A549 (cell line): ENCODE data around the gene MCAM. TPM values are rescaled to one million over a fixed set of nuclear protein-coding genes. Genes with fewer than 3 reads are reported as not detected.

Source experiments
- ATAC-seq, 2 experiments: fragments of 200-7000 bp in 1 of 2; fragments of >200 bp in 1 of 2; cut with Nextera tagmentation in 1 of 2; cut with Tn5 transposase in 1 of 2; 3 replicates each; pipeline versions ENCODE4 v1.8.0 to v1.9.1; 2018 to 2020; ENCODE audit warnings: mild to moderate bottlenecking in 1 of 2, moderate library complexity in 1 of 2
- CTCF ChIA-PET: fragments of 300-600 bp; sonication (Branson Sonifier 250); formaldehyde crosslinking; extraction: SDS; loops from one replicate; lab custom pipeline; 2021; ENCODE audit warnings: antibody characterized with exemption, inconsistent platforms; lab: Yijun Ruan, JAX
- POLR2A ChIA-PET: fragments of 350-600 bp; formaldehyde crosslinking; extraction: SDS; loops from one replicate; lab custom pipeline; 2021; ENCODE audit warnings: antibody characterized with exemption, inconsistent platforms; lab: Yijun Ruan, JAX
- DNase-seq, 2 experiments: peaks; one replicate each; pipeline versions ENCODE4 v3.0.0 to v3.0.0-alpha.2; 2011 to 2016; ENCODE audit warnings: low read depth in 1 of 2, low spot score in 1 of 2
- FAIRE-seq: peaks from 2 replicates; lab custom pipeline; 2011; peaks lifted over from hg19 to GRCh38; lab: Jason Lieb, UNC
- H3K27ac ChIP-seq, 2 experiments: fragments of >200 bp; sonication (Bioruptor Twin); formaldehyde crosslinking; 3 replicates each; pipeline ENCODE4 v1.5.1; 2016 to 2017
- H3K4me1 ChIP-seq: fragments of >200 bp; sonication (Bioruptor Twin); formaldehyde crosslinking; 3 replicates; pipeline ENCODE4 v1.6.1; 2016
- H3K4me2 ChIP-seq: fragments of >200 bp; sonication (Bioruptor Twin); formaldehyde crosslinking; 3 replicates; pipeline ENCODE4 v1.6.1; 2016
- H3K4me3 ChIP-seq: fragments of >200 bp; sonication (Bioruptor Twin); formaldehyde crosslinking; 3 replicates; pipeline ENCODE4 v1.5.1; 2016
- H3K9me3 ChIP-seq: fragments of >200 bp; sonication (Bioruptor Twin); formaldehyde crosslinking; 3 replicates; pipeline ENCODE4 v1.6.1; 2016
- BHLHE40 ChIP-seq: IDR thresholded peaks from 2 replicates; pipeline ENCODE4 v1.6.1; 2012; ENCODE audit warnings: low read depth, low read length, inconsistent platforms
- CEBPB ChIP-seq, 2 experiments: fragments of >200 bp in 1 of 2; sonication (Bioruptor Twin) in 1 of 2; formaldehyde crosslinking in 1 of 2; IDR thresholded peaks; 2 replicates each; pipeline ENCODE4 v1.6.1; 2012 to 2016
- EHMT2 ChIP-seq: fragments of 200-600 bp; sonication (generic); IDR thresholded peaks from 2 replicates; pipeline ENCODE4 v1.6.1; 2016; ENCODE audit warnings: antibody characterized with exemption, low read depth, mild to moderate bottlenecking, moderate library complexity
- ESRRA ChIP-seq: fragments of 150-350 bp; IDR thresholded peaks from 2 replicates; pipeline ENCODE4 v1.6.1; 2014; ENCODE audit warnings: mild to moderate bottlenecking, low read length, borderline replicate concordance
- FOSB ChIP-seq: fragments of 250-450 bp; sonication (Bioruptor Pico); IDR thresholded peaks from 2 replicates; pipeline ENCODE4 v1.5.0; 2020; ENCODE audit warnings: mild to moderate bottlenecking, moderate library complexity
- HDAC2 ChIP-seq: fragments of 200-600 bp; sonication (generic); IDR thresholded peaks from 2 replicates; pipeline ENCODE4 v1.6.1; 2016
- HEYL ChIP-seq: fragments of 250-450 bp; sonication (Bioruptor Pico); IDR thresholded peaks from 2 replicates; pipeline ENCODE4 v1.8.0; 2021; ENCODE audit warnings: mild to moderate bottlenecking, moderate library complexity
- HOXA7 ChIP-seq: fragments of 250-450 bp; sonication (Bioruptor Pico); IDR thresholded peaks from 2 replicates; pipeline ENCODE4 v1.5.0; 2020; ENCODE audit warnings: mild to moderate bottlenecking, moderate library complexity
- HOXB13 ChIP-seq: fragments of 250-450 bp; sonication (Bioruptor Pico); IDR thresholded peaks from 2 replicates; pipeline ENCODE4 v1.5.0; 2020; ENCODE audit warnings: low read depth, mild to moderate bottlenecking, moderate library complexity
- HOXB5 ChIP-seq: fragments of 250-450 bp; sonication (Bioruptor Pico); IDR thresholded peaks from 2 replicates; pipeline ENCODE4 v1.5.0; 2020; ENCODE audit warnings: mild to moderate bottlenecking, moderate library complexity
- MAFK ChIP-seq: fragments of 450-650 bp; IDR thresholded peaks from 2 replicates; pipeline ENCODE4 v1.6.1; 2014; ENCODE audit not compliant: partially characterized antibody
- NFE2L2 ChIP-seq: fragments of 150-350 bp; conservative IDR thresholded peaks from 2 replicates; pipeline ENCODE4 v1.6.1; 2014; ENCODE audit warnings: low read length
- NR3C1 ChIP-seq: fragments of >200 bp; sonication (Bioruptor Twin); formaldehyde crosslinking; IDR thresholded peaks from 3 replicates; pipeline ENCODE4 v1.6.1; 2017
- RAD21 ChIP-seq, 2 experiments: fragments of >200 bp in 1 of 2; sonication (Bioruptor Twin) in 1 of 2; formaldehyde crosslinking in 1 of 2; IDR thresholded peaks in 1 of 2; conservative IDR thresholded peaks in 1 of 2; 2 replicates in 1 of 2; 3 replicates in 1 of 2; pipeline ENCODE4 v1.6.1; 2012 to 2018; ENCODE audit warnings: inconsistent platforms in 1 of 2
- RFX5 ChIP-seq: fragments of 450-650 bp; IDR thresholded peaks from 2 replicates; pipeline ENCODE4 v1.7.1; 2014; ENCODE audit warnings: antibody characterized with exemption, mild to moderate bottlenecking, moderate library complexity
- SMC3 ChIP-seq: fragments of >200 bp; sonication (Bioruptor Twin); formaldehyde crosslinking; IDR thresholded peaks from 3 replicates; pipeline ENCODE4 v1.6.1; 2018; ENCODE audit warnings: inconsistent platforms
- TFCP2L1 ChIP-seq: fragments of 250-450 bp; sonication (Bioruptor Pico); IDR thresholded peaks from 2 replicates; pipeline ENCODE4 v1.5.0; 2021; ENCODE audit warnings: mild to moderate bottlenecking
- TP53 ChIP-seq: fragments of 250-450 bp; sonication (Bioruptor Pico); IDR thresholded peaks from 2 replicates; pipeline ENCODE4 v1.5.0; 2021; ENCODE audit warnings: mild to moderate bottlenecking, moderate library complexity
- WGBS: methylation state at CpG from one replicate; pipeline ENCODE4 v1.1.6; 2017; ENCODE audit errors: missing lambda C conversion rate; 5-methylcytosine and 5-hydroxymethylcytosine counted together
- polyA plus RNA-seq, 4 experiments: library from polyadenylated mRNA; depleted of rRNA in 3 of 4; stranded (reverse); fragments of >200 nt; fragmentation: RNase III in 1 of 4; extraction: RNeasy Plus Mini Kit Qiagen cat#74134 plus additional on column Dnase treatment in 1 of 4; gene quantifications; 2 replicates in 3 of 4; 3 replicates in 1 of 4; pipeline ENCODE4 v1.2.3, GENCODE V29; 2011 to 2017
- TF ChIP-seq, protein P1 (sequence below): fragments of 450-650 bp; IDR thresholded peaks from 2 replicates; pipeline ENCODE4 v1.6.1; 2014; ENCODE audit warnings: antibody characterized with exemption
- TF ChIP-seq, protein P2 (sequence below): fragments of 150-350 bp; IDR thresholded peaks from 2 replicates; pipeline ENCODE4 v1.6.1; 2014; ENCODE audit warnings: low read depth, mild to moderate bottlenecking, low read length
- TF ChIP-seq, protein P3 (sequence below): IDR thresholded peaks from 2 replicates; pipeline ENCODE4 v1.6.1; 2012
- TF ChIP-seq, protein P4 (sequence below): fragments of >200 bp; sonication (Bioruptor Twin); formaldehyde crosslinking; IDR thresholded peaks from 3 replicates; pipeline ENCODE4 v1.6.1; 2016

Gene MCAM
- polyA plus RNA-seq, 2 of the 4 experiments (the other 2 are of a cell fraction): 5.4 to 14.9 TPM

DNA sequence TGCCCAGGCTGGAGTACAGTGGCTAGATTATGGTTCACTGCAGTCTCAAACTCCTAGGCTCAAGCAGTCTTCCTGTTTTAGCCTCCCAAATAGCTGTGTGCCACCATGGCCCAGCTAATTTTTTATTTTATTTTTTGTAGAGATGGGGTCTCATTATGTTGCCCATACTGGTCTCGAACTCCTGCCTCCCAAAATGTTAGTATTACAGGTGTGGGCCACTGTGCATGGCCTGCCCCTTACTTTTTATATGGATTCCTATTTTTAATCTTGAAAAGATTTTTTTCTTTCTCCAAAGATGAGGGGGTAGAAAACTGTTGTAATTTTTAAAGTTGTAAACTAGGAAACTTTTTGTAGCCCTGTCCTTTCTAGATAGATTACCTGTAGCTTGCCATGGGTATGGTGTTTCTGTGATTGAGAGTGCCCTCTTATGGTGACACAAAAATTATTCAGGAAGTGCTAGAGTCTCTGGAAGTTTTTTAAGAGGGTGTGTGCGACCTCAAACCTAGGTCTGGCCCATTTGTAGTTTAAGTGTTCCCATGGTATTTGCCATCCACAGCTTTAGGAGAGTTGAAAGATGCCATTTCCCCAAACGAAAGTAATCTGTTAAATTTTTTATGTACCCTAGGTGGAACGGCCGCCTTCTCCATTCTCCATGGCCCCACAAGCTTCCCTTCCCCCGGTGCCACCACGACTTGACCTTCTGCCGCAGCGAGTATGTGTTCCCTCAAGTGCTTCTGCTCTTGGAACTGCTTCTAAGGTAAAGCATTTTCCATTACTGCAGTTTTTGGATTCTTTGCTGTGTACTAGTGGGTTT is 32.4 kb downstream of the MCAM start (continued):
- TF ChIP-seq NR3C1 (no peak), TP53 (CRISPR knock-in tag) (no peak), HOXA7 (CRISPR knock-in tag) (no peak), HOXB13 (CRISPR knock-in tag) (no peak), SMC3 (0 out of 3 replicates have a peak, but pooled peaks have one; percentile 12), TFCP2L1 (CRISPR knock-in tag) (no peak), CEBPB (IDR thresholded peaks at IDR 0.05) (no peak), RFX5 (no peak), ESRRA (no peak)
- TF ChIP-seq, protein P1, sequence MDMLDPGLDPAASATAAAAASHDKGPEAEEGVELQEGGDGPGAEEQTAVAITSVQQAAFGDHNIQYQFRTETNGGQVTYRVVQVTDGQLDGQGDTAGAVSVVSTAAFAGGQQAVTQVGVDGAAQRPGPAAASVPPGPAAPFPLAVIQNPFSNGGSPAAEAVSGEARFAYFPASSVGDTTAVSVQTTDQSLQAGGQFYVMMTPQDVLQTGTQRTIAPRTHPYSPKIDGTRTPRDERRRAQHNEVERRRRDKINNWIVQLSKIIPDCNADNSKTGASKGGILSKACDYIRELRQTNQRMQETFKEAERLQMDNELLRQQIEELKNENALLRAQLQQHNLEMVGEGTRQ: no peak
- TF ChIP-seq, protein P2, sequence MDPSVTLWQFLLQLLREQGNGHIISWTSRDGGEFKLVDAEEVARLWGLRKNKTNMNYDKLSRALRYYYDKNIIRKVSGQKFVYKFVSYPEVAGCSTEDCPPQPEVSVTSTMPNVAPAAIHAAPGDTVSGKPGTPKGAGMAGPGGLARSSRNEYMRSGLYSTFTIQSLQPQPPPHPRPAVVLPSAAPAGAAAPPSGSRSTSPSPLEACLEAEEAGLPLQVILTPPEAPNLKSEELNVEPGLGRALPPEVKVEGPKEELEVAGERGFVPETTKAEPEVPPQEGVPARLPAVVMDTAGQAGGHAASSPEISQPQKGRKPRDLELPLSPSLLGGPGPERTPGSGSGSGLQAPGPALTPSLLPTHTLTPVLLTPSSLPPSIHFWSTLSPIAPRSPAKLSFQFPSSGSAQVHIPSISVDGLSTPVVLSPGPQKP: no peak
- TF ChIP-seq, protein P3, sequence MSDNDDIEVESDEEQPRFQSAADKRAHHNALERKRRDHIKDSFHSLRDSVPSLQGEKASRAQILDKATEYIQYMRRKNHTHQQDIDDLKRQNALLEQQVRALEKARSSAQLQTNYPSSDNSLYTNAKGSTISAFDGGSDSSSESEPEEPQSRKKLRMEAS: no peak

DNA sequence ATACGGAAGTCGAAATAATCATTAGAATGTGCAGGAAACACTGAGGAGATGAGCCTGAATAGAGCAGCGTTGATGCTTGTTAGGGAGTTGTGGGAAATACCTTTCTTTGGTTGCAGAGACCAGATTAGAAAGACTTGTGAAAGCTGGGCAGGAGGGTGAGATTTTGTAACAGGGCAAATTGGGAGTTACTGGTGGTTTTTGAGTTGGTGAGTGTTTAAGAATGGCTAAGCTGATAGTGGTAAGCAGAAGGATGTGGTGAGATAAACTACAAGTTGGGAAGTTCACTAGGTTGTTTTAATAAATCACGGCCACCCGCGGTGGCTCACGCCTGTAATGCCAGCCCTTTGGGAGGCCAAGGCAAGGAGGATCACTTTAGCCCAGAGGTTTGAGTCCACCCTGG is 34.4 kb downstream of the MCAM start:
- CTCF ChIA-PET: interaction anchor here (0.6 to 2.0 kb wide), 4 partner anchors 9 to 192 kb away, joined by 3 to 9 read pairs (median 4); no protein-coding TSS in a partner anchor
- Histone ChIP-seq H3K9me3 (no peaks in the 10 kb centered on the region), H3K4me3 (no peak overlapping the region), H3K4me1 (no peaks in the 10 kb centered on the region), H3K4me2 (no peak overlapping the region)
- WGBS: 93% methylated on average over 7 of the region's 7 CpGs
- no peak for ATAC-seq
- no peak for TF ChIP-seq HDAC2
- TF ChIP-seq HOXB5 (CRISPR knock-in tag): no peak
- TF ChIP-seq ESRRA: no peak
- TF ChIP-seq, protein P4, sequence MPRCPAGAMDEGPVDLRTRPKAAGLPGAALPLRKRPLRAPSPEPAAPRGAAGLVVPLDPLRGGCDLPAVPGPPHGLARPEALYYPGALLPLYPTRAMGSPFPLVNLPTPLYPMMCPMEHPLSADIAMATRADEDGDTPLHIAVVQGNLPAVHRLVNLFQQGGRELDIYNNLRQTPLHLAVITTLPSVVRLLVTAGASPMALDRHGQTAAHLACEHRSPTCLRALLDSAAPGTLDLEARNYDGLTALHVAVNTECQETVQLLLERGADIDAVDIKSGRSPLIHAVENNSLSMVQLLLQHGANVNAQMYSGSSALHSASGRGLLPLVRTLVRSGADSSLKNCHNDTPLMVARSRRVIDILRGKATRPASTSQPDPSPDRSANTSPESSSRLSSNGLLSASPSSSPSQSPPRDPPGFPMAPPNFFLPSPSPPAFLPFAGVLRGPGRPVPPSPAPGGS: no peak
- TF ChIP-seq, protein P1: no peak
- TF ChIP-seq CEBPB (IDR thresholded peaks at IDR 0.05): no peak
- TF ChIP-seq MAFK: no peak
- no peak for TF ChIP-seq RAD21 (conservative IDR thresholded peaks at IDR 0.05 in 1 of 2, IDR thresholded peaks at IDR 0.05 in 1 of 2)
- TF ChIP-seq SMC3: no peak
- TF ChIP-seq EHMT2: no peak
- TF ChIP-seq FOSB (CRISPR knock-in tag): no peak
- no peak for TF ChIP-seq NFE2L2
- TF ChIP-seq BHLHE40: no peak
- TF ChIP-seq HEYL (CRISPR knock-in tag): no peak
- TF ChIP-seq, protein P2: no peak
- TF ChIP-seq, all 56 proteins: peak for 0
- no peak for DNase-seq
- no peak for FAIRE-seq
- H3K27ac ChIP-seq: no peak overlapping the region
- POLR2A ChIA-PET: no interaction called here
